ENCODE results near the gene SLC12A9.

GRCh38 chr7:100835903-100836811, 16.4 kb upstream of the SLC12A9 start:
- TF ChIP-seq POLR2A (IDR thresholded peaks at IDR 0.05) (no peak), CTCF (IDR thresholded peaks at IDR 0.05) (no peak)
